NCI-H345 (cell line): ENCODE data around the gene CLEC4M.
"Not testable (repeated sequence)": the region's sequence is repeated elsewhere in the genome, so short reads cannot be mapped to it uniquely, and the experiment has no call there.

Experiments used
- DNase-seq: peaks from one replicate; lab custom pipeline; 2025; lab: John Stamatoyannopoulos, UW

Gene CLEC4M

DNA sequence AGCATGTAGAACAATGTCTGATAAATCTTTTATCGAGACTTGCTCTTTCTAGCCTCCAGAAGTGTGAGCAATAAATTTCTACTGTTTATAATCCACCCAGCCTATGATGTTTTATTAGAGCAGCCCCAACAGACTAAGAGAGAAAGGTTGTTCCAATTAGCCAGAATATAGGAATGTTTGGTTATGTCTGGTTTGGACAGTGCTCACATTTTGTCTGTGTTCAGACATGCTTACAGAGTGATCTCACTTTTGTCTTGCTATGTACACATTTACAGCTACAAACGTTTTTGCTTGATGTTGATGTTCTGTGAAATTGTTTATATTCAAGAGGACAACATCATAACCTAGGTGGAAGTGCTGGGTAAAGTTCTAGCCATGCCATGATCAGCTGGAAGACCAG is 48.9 kb downstream of the CLEC4M start:
- no peak for DNase-seq

DNA sequence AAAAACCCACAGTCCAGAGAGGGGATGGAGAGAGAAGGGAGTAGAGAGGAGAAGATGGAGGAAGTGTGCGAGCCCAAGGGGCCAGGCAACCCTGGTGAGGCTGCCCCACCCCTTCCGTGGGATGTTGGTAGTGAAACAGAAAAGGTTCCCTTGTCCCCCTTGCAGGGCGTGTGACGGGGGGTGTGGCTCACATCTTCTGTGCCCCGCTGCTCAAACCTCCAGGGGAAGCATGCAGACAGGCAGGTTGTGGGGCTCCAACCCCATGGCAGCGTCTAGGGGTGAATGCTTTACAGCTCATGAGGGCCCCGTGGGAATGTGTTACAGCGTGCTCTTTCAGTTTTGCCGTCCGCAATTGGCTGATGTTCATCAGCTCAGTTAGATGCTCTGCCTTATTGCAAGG is 52.3 kb downstream of the CLEC4M start:
- no peak for DNase-seq

DNA sequence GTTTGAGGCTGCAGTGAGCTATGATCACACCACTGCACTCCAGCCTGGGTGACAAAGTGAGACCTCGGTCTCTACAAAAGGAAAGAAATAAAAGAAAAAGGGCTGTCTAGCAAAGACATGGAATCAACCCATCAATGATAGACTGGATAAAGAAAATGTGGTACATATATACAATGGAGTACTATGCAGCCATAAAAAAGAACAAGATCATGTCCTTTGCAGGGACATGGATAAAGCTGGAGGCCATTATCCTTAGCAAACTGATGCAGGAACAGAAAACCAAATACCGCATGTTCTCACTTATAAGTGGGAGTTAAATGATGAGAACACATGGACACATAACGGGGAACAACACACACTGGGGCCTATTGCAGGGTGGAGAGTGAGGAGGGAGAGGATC is 53.0 kb downstream of the CLEC4M start:
- DNase-seq = not testable (repeated sequence)

DNA sequence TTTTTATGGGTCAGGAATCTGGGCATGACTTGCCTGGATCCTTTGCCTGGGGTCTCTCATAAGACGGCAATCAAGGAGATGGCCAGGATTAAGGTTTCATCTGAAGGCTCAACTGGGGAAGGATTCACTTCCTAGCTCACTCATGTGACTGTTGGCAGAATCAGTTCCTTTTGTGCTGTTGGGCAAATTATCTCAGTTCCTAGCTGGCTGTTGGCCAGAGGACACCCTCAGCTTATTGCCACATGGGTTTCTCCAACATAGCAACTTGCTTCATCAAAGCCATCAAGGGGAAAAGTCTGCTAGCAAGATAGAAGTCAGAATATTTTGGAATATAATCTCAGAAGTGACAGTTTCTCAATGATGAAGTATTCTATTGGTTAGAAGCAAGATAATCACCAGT is 54.8 kb downstream of the CLEC4M start:
- DNase-seq = no peak

DNA sequence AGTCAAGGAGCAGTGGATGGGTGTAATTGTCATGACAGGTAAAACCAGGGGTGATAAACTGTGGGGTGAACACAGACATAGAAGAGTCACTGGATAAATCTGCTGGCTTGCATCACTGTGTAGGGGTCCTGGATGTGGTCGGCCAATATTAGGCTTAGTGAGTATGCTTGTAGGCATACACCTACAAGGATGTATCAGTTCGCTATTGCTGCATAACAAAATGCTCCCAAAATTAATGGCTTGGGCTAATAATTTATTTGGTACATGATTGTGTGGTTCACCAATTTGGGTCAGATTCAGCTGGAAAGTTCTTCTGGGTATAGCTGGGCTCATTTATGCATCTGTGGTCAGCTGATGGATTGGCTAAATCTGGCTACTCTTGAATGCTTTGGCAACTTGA is 55.8 kb downstream of the CLEC4M start:
- DNase-seq = no peak
